H1 (cell line): Measurements from ENCODE around the gene UCP2. TPM values are rescaled to one million over a fixed set of nuclear protein-coding genes. Genes with fewer than 3 reads are reported as not detected.

Experiments used
- CTCF ChIA-PET: fragments of 300-600 bp; sonication (Branson Sonifier 250); formaldehyde crosslinking; loops from one replicate; lab custom pipeline; 2021; ENCODE audit not compliant: partially characterized antibody; lab: Charles Lee
- POLR2A ChIA-PET: fragments of 300-600 bp; sonication (Branson Sonifier 250); formaldehyde crosslinking; loops from one replicate; lab custom pipeline; 2021; ENCODE audit warnings: inconsistent platforms; ENCODE audit not compliant: partially characterized antibody; lab: Charles Lee
- DNase-seq, 2 experiments: peaks; one replicate each; pipeline versions ENCODE4 v3.0.0 to v3.0.0-alpha.2; 2010 to 2022; ENCODE audit warnings: low spot score in 2 of 2, low read depth in 1 of 2, mixed read lengths in 1 of 2
- FAIRE-seq: peaks from 2 replicates; lab custom pipeline; 2011; peaks lifted over from hg19 to GRCh38; lab: Jason Lieb, UNC
- H2AFZ ChIP-seq: 2 replicates; pipeline ENCODE4 v1.8.1; 2012; ENCODE audit warnings: low read length, inconsistent platforms
- H2AK5ac ChIP-seq: 2 replicates; pipeline ENCODE4 v1.6.1; 2013; ENCODE audit warnings: low read depth, low read length
- H2BK120ac ChIP-seq: replicated peaks from 2 replicates; pipeline ENCODE3; 2013; ENCODE audit warnings: low read depth, low read length, inconsistent platforms
- H2BK12ac ChIP-seq: 2 replicates; pipeline ENCODE4 v1.6.1; 2013; ENCODE audit warnings: low read depth, low read length
- H2BK15ac ChIP-seq: 2 replicates; pipeline ENCODE4 v1.6.1; 2013; ENCODE audit warnings: low read length
- H2BK20ac ChIP-seq: 2 replicates; pipeline ENCODE4 v1.6.1; 2013; ENCODE audit warnings: low read length
- H2BK5ac ChIP-seq: 2 replicates; pipeline ENCODE4 v1.6.1; 2013; ENCODE audit warnings: low read depth, low read length
- H3K14ac ChIP-seq: 2 replicates; pipeline ENCODE4 v1.6.1; 2013; ENCODE audit warnings: inconsistent platforms; ENCODE audit not compliant: insufficient read length
- H3K18ac ChIP-seq: 2 replicates; pipeline ENCODE4 v1.6.1; 2013; ENCODE audit warnings: low read length; ENCODE audit errors: extremely low read depth
- H3K23ac ChIP-seq: 2 replicates; pipeline ENCODE4 v1.6.1; 2013; ENCODE audit warnings: inconsistent platforms; ENCODE audit not compliant: insufficient read length
- H3K23me2 ChIP-seq: 2 replicates; pipeline ENCODE4 v1.6.1; 2013; ENCODE audit warnings: low read depth, low read length
- H3K27ac ChIP-seq: 2 replicates; pipeline ENCODE4 v1.6.1; 2011; ENCODE audit warnings: low read depth, low read length, inconsistent platforms
- H3K27me3 ChIP-seq, 4 experiments: replicated peaks in 1 of 4; 1 replicate in 1 of 4; 2 replicates in 3 of 4; pipeline versions ENCODE4 v1.6.1 to v1.8.1; 2011 to 2013; ENCODE audit warnings: low read length in 3 of 4, mild to moderate bottlenecking in 3 of 4, inconsistent platforms in 2 of 4, mixed read lengths in 2 of 4, moderate library complexity in 1 of 4; ENCODE audit not compliant: control insufficient read depth in 3 of 4, insufficient read depth in 3 of 4; ENCODE audit errors: extremely low read depth in 1 of 4
- H3K36me3 ChIP-seq, 4 experiments: 2 replicates each; pipeline versions ENCODE4 v1.6.1 to v1.8.1; 2011 to 2013; ENCODE audit warnings: mild to moderate bottlenecking in 4 of 4, low read length in 3 of 4, moderate library complexity in 2 of 4, control low read depth in 1 of 4, inconsistent platforms in 1 of 4; ENCODE audit not compliant: insufficient read depth in 4 of 4, control insufficient read depth in 2 of 4
- H3K4ac ChIP-seq: replicated peaks from 2 replicates; pipeline ENCODE3; 2013; ENCODE audit warnings: low read length, low read depth, mixed read lengths, inconsistent platforms; ENCODE audit not compliant: insufficient read length
- H3K4me1 ChIP-seq, 4 experiments: replicated peaks in 1 of 4; 1 replicate in 1 of 4; 2 replicates in 3 of 4; pipeline versions ENCODE4 v1.6.1 to v1.8.1; 2011 to 2013; ENCODE audit warnings: low read length in 3 of 4, inconsistent platforms in 2 of 4, mixed read lengths in 1 of 4; ENCODE audit not compliant: insufficient read depth in 4 of 4, control insufficient read depth in 3 of 4
- H3K4me2 ChIP-seq, 2 experiments: 2 replicates each; pipeline versions ENCODE4 v1.6.1 to v1.8.1; 2011 to 2013; ENCODE audit warnings: low read depth in 2 of 2, low read length in 2 of 2, control low read depth in 1 of 2, inconsistent platforms in 1 of 2, mild to moderate bottlenecking in 1 of 2; ENCODE audit not compliant: insufficient read depth in 1 of 2
- H3K4me3 ChIP-seq, 4 experiments: fragments of 200-600, 300-600 bp in 1 of 4; sonication (generic), shearing (Covaris generic), sonication (Bioruptor Twin) in 1 of 4; 2 replicates each; pipeline versions ENCODE4 v1.5.1 to v1.8.1; 2011 to 2016; ENCODE audit warnings: low read length in 4 of 4, low read depth in 3 of 4, control low read depth in 2 of 4, inconsistent platforms in 2 of 4, mild to moderate bottlenecking in 2 of 4, mixed read lengths in 1 of 4, moderate library complexity in 1 of 4; ENCODE audit not compliant: insufficient read depth in 2 of 4; ENCODE audit errors: extremely low read depth in 1 of 4
- H3K56ac ChIP-seq: replicated peaks from 2 replicates; pipeline ENCODE3; 2013; ENCODE audit warnings: low read depth, mild to moderate bottlenecking, mixed read lengths, low read length, inconsistent platforms; ENCODE audit not compliant: insufficient read length
- H3K79me1 ChIP-seq: 2 replicates; pipeline ENCODE4 v1.6.1; 2013; ENCODE audit warnings: low read depth, low read length, control low read depth
- H3K79me2 ChIP-seq, 2 experiments: 2 replicates each; pipeline versions ENCODE4 v1.6.1 to v1.8.1; 2012 to 2013; ENCODE audit warnings: low read length in 2 of 2, mild to moderate bottlenecking in 2 of 2, inconsistent platforms in 1 of 2; ENCODE audit not compliant: insufficient read depth in 2 of 2, control insufficient read depth in 1 of 2
- H3K9ac ChIP-seq, 4 experiments: replicated peaks in 1 of 4; 1 replicate in 1 of 4; 2 replicates in 3 of 4; pipeline versions ENCODE4 v1.6.1 to v1.8.1; 2011 to 2013; ENCODE audit warnings: low read depth in 3 of 4, low read length in 3 of 4, control low read depth in 2 of 4, mild to moderate bottlenecking in 2 of 4, moderate library complexity in 2 of 4, inconsistent platforms in 1 of 4; ENCODE audit errors: extremely low read depth in 1 of 4
- H3K9me3 ChIP-seq, 2 experiments: 2 replicates each; pipeline versions ENCODE4 v1.6.1 to v1.8.1; 2012 to 2013; ENCODE audit warnings: mild to moderate bottlenecking in 2 of 2, moderate library complexity in 2 of 2, control low read depth in 1 of 2, inconsistent platforms in 1 of 2, low read depth in 1 of 2, low read length in 1 of 2, mixed read lengths in 1 of 2; ENCODE audit not compliant: insufficient read depth in 2 of 2
- H4K20me1 ChIP-seq, 2 experiments: replicated peaks in 1 of 2; 2 replicates each; pipeline versions ENCODE3 to v1.8.1; 2011 to 2013; ENCODE audit warnings: inconsistent platforms in 2 of 2, low read length in 2 of 2, mild to moderate bottlenecking in 1 of 2; ENCODE audit not compliant: insufficient read depth in 2 of 2, control insufficient read depth in 1 of 2
- H4K5ac ChIP-seq: 2 replicates; pipeline ENCODE4 v1.6.1; 2013; ENCODE audit warnings: low read length, low read depth, mixed read lengths, inconsistent platforms; ENCODE audit not compliant: insufficient read length
- H4K8ac ChIP-seq: 2 replicates; pipeline ENCODE4 v1.8.0; 2013; ENCODE audit warnings: mild to moderate bottlenecking, moderate library complexity, low read length, inconsistent platforms; ENCODE audit not compliant: insufficient read depth; ENCODE audit errors: extremely low read depth
- H4K91ac ChIP-seq: replicated peaks from 2 replicates; pipeline ENCODE3; 2013; ENCODE audit warnings: low read length, mixed read lengths, inconsistent platforms; ENCODE audit not compliant: insufficient read length
- BACH1 ChIP-seq: IDR thresholded peaks from 2 replicates; pipeline ENCODE4 v1.6.1; 2012; ENCODE audit warnings: low read length, improper control_type of control experiment
- CBX5 ChIP-seq: fragments of 300-800, 300-1000 bp; sonication (generic); IDR thresholded peaks from 2 replicates; pipeline ENCODE4 v1.7.1; 2016; ENCODE audit warnings: antibody characterized with exemption, low read length, low read depth
- CBX8 ChIP-seq: fragments of 300-800, 300-1000 bp; sonication (generic); IDR thresholded peaks from 2 replicates; pipeline ENCODE4 v1.7.1; 2016; ENCODE audit warnings: low read depth, low read length, borderline replicate concordance
- CHD1 ChIP-seq: IDR thresholded peaks from 2 replicates; pipeline ENCODE4 v1.6.1; 2012; ENCODE audit warnings: low read depth, low read length, improper control_type of control experiment
- EZH2 ChIP-seq: fragments of 200-600 bp; sonication (generic); IDR thresholded peaks from 2 replicates; pipeline ENCODE4 v1.7.1; 2012; ENCODE audit warnings: low read depth, mild to moderate bottlenecking, moderate library complexity, low read length, inconsistent platforms; ENCODE audit not compliant: severe bottlenecking
- JUN ChIP-seq: IDR thresholded peaks from 2 replicates; pipeline ENCODE4 v1.6.1; 2011; ENCODE audit warnings: low read depth, mild to moderate bottlenecking, improper control_type of control experiment, low read length
- POLR2AphosphoS5 ChIP-seq: IDR thresholded peaks from 2 replicates; pipeline ENCODE4 v1.6.1; 2011; ENCODE audit warnings: low read depth, low read length
- RNF2 ChIP-seq: fragments of 200-900, 300-1000 bp; sonication (generic); IDR thresholded peaks from 2 replicates; pipeline ENCODE4 v1.7.1; 2016; ENCODE audit warnings: borderline replicate concordance, low read depth, mild to moderate bottlenecking, antibody characterized with exemption, low read length; ENCODE audit not compliant: poor library complexity, severe bottlenecking; ENCODE audit errors: missing control alignments
- SP2 ChIP-seq: IDR thresholded peaks from 2 replicates; pipeline ENCODE4 v1.6.1; 2012; ENCODE audit warnings: mild to moderate bottlenecking, low read length, inconsistent platforms
- SP4 ChIP-seq: IDR thresholded peaks from 2 replicates; pipeline ENCODE4 v1.6.1; 2012; ENCODE audit warnings: low read length, inconsistent platforms
- SRF ChIP-seq: IDR thresholded peaks from 2 replicates; pipeline ENCODE4 v1.6.1; 2011; ENCODE audit warnings: mild to moderate bottlenecking, low read depth, low read length, moderate library complexity
- SUZ12 ChIP-seq: fragments of 200-600 bp; sonication (generic); IDR thresholded peaks from 2 replicates; pipeline ENCODE4 v1.6.1; 2012; ENCODE audit warnings: mild to moderate bottlenecking, inconsistent platforms, low read length, moderate library complexity, mixed read lengths
- TCF12 ChIP-seq: IDR thresholded peaks from 2 replicates; pipeline ENCODE4 v1.6.1; 2011; ENCODE audit warnings: low read depth, mild to moderate bottlenecking, low read length
- TEAD4 ChIP-seq: IDR thresholded peaks from 2 replicates; pipeline ENCODE4 v1.6.1; 2012; ENCODE audit warnings: low read depth, low read length, inconsistent platforms, mixed read lengths
- WGBS, 2 experiments: shearing (Covaris generic) in 1 of 2; methylation state at CpG; one replicate each; pipeline versions ENCODE4 v1.1.6 to v1.1.7; 2013 to 2015; ENCODE audit warnings: low lambda C conversion rate in 2 of 2, mixed read lengths in 2 of 2, inconsistent platforms in 1 of 2, low coverage in 1 of 2, missing lambda C conversion rate in 1 of 2; ENCODE audit not compliant: insufficient replicate concordance in 2 of 2, insufficient coverage in 1 of 2, insufficient read length in 1 of 2; ENCODE audit errors: extremely low coverage in 1 of 2, missing lambda C conversion rate in 1 of 2; 5-methylcytosine and 5-hydroxymethylcytosine counted together
- polyA plus RNA-seq, 7 experiments: library from polyadenylated mRNA; depleted of rRNA in 3 of 7; stranded (reverse) in 5 of 7; unstranded in 2 of 7; fragments of >200 nt in 5 of 7; fragments of 200-250 nt in 2 of 7; gene quantifications; 1 replicate in 5 of 7; 2 replicates in 1 of 7; 4 replicates in 1 of 7; pipeline versions ENCODE4 v1.2.1 to v1.2.3, GENCODE V29; 2011 to 2013; ENCODE audit warnings: missing spikeins in 2 of 7, mixed read lengths in 2 of 7
- total RNA-seq: library from RNA; stranded (reverse); fragmentation: NEBNext Ultra II Directional; extraction: Animal tissue kit (Norgen Biotek cat#: 25700); gene quantifications from 2 replicates; pipeline ENCODE4 v1.2.1, GENCODE V29; 2021
- TF ChIP-seq, protein P1 (sequence below): IDR thresholded peaks from 2 replicates; pipeline ENCODE4 v1.6.1; 2012; ENCODE audit warnings: inconsistent platforms

Gene UCP2
- total and polyA plus RNA-seq, 2 of the 8 experiments (the other 6 are each of a cell fraction or from before 2014, with no cell fraction given), result 46.2 to 55.2 TPM

DNA sequence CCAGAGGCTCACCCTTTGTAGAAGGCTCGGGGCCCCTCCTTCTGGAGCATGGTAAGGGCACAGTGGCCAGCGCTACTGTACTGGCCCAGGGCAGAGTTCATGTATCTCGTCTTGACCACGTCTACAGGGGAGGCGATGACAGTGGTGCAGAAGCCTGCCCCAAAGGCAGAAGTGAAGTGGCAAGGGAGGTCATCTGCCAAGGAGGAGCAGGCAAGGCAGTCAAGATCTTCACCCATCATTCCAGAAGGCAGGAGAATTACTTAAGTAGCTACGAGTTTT lies 7.2 kb downstream of the UCP2 start:
- Histone ChIP-seq H4K5ac (no peak overlapping the region), H3K4me1 (peaks cover 3 to 5% (median 4%) of the 10 kb centered on the region in 4 experiments; a peak in 6 of 7 replicates), H3K9me3 (no peaks in the 10 kb centered on the region), H3K9ac (no peak overlapping the region), H3K56ac (no peak overlapping the region), H3K27ac (no peak overlapping the region), H3K27me3 (no peaks in the 10 kb centered on the region), H3K14ac (no peak overlapping the region), H3K79me2 (no peaks in the 10 kb centered on the region), H3K4ac (no peak overlapping the region), H3K79me1 (no peaks in the 10 kb centered on the region; the same call in 1 of the 2 replicates), H2AK5ac (no peak overlapping the region), H3K23ac (no peak overlapping the region), H2BK120ac (no peak overlapping the region), H3K18ac (no peak overlapping the region), H3K4me2 (no peak overlapping the region), H3K36me3 (peaks cover 20 to 57% (median 37%) of the 10 kb centered on the region in 4 experiments), H2BK12ac (no peak overlapping the region), H2BK20ac (no peak overlapping the region), H4K91ac (no peak overlapping the region), H4K20me1 (peaks cover 0 to 8% of the 10 kb centered on the region in 2 experiments), H3K23me2 (no peaks in the 10 kb centered on the region), H2BK5ac (no peak overlapping the region), H4K8ac (no peak overlapping the region), H3K4me3 (no peak overlapping the region), H2BK15ac (no peak overlapping the region), H2AFZ (no peak overlapping the region)
- POLR2A ChIA-PET, result interaction anchor here (1.4 to 2.2 kb wide), 2 partner anchors 9 to 12 kb away, joined by 4 to 11 read pairs; no protein-coding TSS in a partner anchor
- DNase-seq (no peak), FAIRE-seq (no peak)
- WGBS, 2 experiments, result 93% methylated on average over 6 of the region's 6 CpGs; no CpG with 5 or more reads in 1 of the 2 experiments
- CTCF ChIA-PET, result no interaction called here
- TF ChIP-seq TCF12, result no peak
- no peak for TF ChIP-seq EZH2
- TF ChIP-seq POLR2AphosphoS5, result no peak
- TF ChIP-seq, protein P1, sequence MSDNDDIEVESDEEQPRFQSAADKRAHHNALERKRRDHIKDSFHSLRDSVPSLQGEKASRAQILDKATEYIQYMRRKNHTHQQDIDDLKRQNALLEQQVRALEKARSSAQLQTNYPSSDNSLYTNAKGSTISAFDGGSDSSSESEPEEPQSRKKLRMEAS, result no peak
- TF ChIP-seq SUZ12, result no peak
- no peak for TF ChIP-seq SP2
- TF ChIP-seq SRF, result no peak
- TF ChIP-seq TEAD4, result no peak
- no peak for TF ChIP-seq CBX8
- no peak for TF ChIP-seq RNF2
- TF ChIP-seq CHD1, result no peak
- no peak for TF ChIP-seq SP4
- TF ChIP-seq JUN, result no peak
- no peak for TF ChIP-seq BACH1
- TF ChIP-seq CBX5, result no peak
